Measurements from ENCODE around the gene PTPRG. TPM values are rescaled to one million over a fixed set of nuclear protein-coding genes. Genes with fewer than 3 reads are reported as not detected.

The PTPRG gene
- total RNA-seq, 2 donors from 2014 or later: 76.5 to 108 TPM

DNA sequence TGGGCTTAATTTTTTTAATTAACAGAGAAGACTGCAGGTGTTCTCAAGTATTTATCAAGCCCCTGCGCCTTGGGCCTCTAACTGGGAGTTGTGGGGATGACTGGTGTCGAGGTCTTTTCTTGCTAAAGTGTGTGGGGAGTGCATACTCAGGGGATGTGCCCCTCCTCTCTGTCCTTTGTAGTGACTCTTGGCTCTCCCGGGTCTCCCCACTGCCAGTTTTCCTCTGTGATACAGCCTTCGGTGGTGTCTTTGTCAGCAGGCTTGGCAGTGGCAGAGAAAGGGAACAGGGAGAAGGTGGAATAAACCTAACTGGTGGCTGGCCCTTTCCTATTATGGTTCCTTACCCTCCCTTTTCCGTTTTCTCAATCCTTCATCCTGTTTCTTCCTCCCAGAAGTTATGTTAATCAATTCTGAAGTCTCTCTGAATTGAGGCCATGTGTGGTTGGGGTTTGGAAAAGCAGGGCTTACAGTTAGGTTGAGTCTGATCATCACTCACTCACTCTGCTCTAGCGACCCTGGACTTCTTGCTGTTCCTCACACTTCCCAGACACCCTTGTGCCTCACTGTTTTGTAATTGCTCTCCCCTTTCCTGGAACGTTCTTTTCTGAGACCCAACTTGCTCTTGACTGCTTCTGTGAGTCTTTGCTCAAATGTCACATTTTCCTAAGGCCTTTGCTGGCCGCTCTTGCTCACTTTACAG is 158.1 kb downstream of the PTPRG start:
- Histone ChIP-seq H3K27ac (ENCODE audit: low read depth, low read length) (no peak overlapping the region), H3K9me3 (ENCODE audit: control insufficient read depth, low read length) (peaks cover 5% of the 10 kb centered on the region), H3K36me3 (ENCODE audit: control insufficient read depth, insufficient read depth, low read length) (no peaks in the 10 kb centered on the region), H3K9ac (ENCODE audit: extremely low read depth, low read length, poor library complexity, severe bottlenecking) (no peak overlapping the region), H3K27me3 (ENCODE audit: control insufficient read depth, insufficient read depth, low read length, poor library complexity, severe bottlenecking) (no peaks in the 10 kb centered on the region), H3K4me3 (ENCODE audit: low read length) (no peak overlapping the region), H3K4me1 (ENCODE audit: control insufficient read depth, insufficient read depth, low read length) (peaks cover 6% of the 10 kb centered on the region)
- Mint-ChIP-seq H3K27ac (peak overlapping the region; percentile 1), H3K27me3 (ENCODE audit: insufficient read depth) (no peaks in the 10 kb centered on the region), H3K4me1 (peaks cover 21% of the 10 kb centered on the region), H3K9me3 (peaks cover 4% of the 10 kb centered on the region), H3K4me3 (no peak overlapping the region), H3K36me3 (ENCODE audit: low read depth) (no peaks in the 10 kb centered on the region)
- TF ChIP-seq, protein P1, sequence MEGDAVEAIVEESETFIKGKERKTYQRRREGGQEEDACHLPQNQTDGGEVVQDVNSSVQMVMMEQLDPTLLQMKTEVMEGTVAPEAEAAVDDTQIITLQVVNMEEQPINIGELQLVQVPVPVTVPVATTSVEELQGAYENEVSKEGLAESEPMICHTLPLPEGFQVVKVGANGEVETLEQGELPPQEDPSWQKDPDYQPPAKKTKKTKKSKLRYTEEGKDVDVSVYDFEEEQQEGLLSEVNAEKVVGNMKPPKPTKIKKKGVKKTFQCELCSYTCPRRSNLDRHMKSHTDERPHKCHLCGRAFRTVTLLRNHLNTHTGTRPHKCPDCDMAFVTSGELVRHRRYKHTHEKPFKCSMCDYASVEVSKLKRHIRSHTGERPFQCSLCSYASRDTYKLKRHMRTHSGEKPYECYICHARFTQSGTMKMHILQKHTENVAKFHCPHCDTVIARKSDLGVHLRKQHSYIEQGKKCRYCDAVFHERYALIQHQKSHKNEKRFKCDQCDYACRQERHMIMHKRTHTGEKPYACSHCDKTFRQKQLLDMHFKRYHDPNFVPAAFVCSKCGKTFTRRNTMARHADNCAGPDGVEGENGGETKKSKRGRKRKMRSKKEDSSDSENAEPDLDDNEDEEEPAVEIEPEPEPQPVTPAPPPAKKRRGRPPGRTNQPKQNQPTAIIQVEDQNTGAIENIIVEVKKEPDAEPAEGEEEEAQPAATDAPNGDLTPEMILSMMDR (conservative IDR thresholded peaks at IDR 0.05): no peak
- DNase-seq: peak; percentile 59
- 72 to 76% methylated on average over 5 to 8 of the region's 8 CpGs for WGBS, 2 experiments (ENCODE audit: insufficient coverage in 1 of 2, insufficient read length in 1 of 2)

DNA sequence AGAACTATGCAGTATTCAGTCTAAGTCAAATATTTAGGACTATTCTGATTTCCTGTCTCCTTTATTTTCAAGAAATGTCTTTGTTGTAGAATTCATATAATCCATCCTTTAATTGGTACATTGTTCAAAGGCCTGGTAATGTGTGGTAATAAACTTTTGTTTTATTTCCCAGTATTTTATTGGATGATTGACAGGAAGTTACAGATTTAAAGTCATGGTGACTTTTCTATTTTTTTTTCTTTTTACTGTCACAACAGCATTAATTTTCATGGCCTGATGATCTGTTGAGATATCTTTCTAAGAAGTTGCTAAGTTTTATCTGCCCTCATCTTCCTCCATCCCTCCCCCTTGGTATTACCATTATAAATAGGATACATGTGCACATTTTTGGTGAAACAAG is 161.7 kb downstream of the PTPRG start:
- no peaks in the 10 kb centered on the region for H3K27me3 Mint-ChIP-seq (ENCODE audit: insufficient read depth)
- peaks cover 4% of the 10 kb centered on the region for H3K9me3 Mint-ChIP-seq
- TF ChIP-seq, protein P1 (conservative IDR thresholded peaks at IDR 0.05): no peak
- Histone ChIP-seq H3K4me1 (ENCODE audit: control insufficient read depth, insufficient read depth, low read length) (peaks cover 10% of the 10 kb centered on the region), H3K36me3 (ENCODE audit: control insufficient read depth, insufficient read depth, low read length) (no peaks in the 10 kb centered on the region), H3K27me3 (ENCODE audit: control insufficient read depth, insufficient read depth, low read length, poor library complexity, severe bottlenecking) (no peaks in the 10 kb centered on the region), H3K27ac (ENCODE audit: low read depth, low read length) (no peak overlapping the region), H3K9me3 (ENCODE audit: control insufficient read depth, low read length) (peaks cover 5% of the 10 kb centered on the region), H3K4me3 (ENCODE audit: low read length) (no peak overlapping the region), H3K9ac (ENCODE audit: extremely low read depth, low read length, poor library complexity, severe bottlenecking) (no peak overlapping the region)
- H3K4me1 Mint-ChIP-seq: peaks cover 37% of the 10 kb centered on the region
- no peak overlapping the region for H3K27ac Mint-ChIP-seq
- DNase-seq: no peak
- no peak overlapping the region for H3K4me3 Mint-ChIP-seq
- H3K36me3 Mint-ChIP-seq (ENCODE audit: low read depth): no peaks in the 10 kb centered on the region

DNA sequence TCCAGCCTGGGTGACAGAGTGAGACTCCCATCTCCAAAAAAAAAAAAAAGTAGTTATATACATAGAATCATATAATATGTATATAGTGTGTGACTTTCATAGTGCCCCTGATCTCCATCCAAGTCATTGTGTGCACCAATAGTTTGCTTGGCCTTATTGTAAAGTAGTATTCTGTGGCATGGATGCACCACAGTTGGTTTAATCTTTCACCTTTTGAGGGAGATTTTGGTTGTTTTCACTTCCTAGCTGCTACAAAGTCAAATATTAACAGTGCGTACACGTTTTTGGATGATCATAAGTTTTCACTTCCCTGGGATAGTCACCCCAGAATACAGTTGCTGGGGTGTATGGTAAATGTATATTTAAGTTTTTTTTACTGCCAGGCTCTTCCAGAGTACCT is 162.8 kb downstream of the PTPRG start:
- no peaks in the 10 kb centered on the region for H3K27me3 ChIP-seq (ENCODE audit: control insufficient read depth, insufficient read depth, low read length, poor library complexity, severe bottlenecking)
- peaks cover 34% of the 10 kb centered on the region for H3K4me1 Mint-ChIP-seq
- H3K4me3 ChIP-seq (ENCODE audit: low read length): no peak overlapping the region
- H3K4me1 ChIP-seq (ENCODE audit: control insufficient read depth, insufficient read depth, low read length): peaks cover 5% of the 10 kb centered on the region
- H3K9me3 Mint-ChIP-seq: peaks cover 4% of the 10 kb centered on the region
- no peak overlapping the region for H3K27ac ChIP-seq (ENCODE audit: low read depth, low read length)
- peaks cover 5% of the 10 kb centered on the region for H3K9me3 ChIP-seq (ENCODE audit: control insufficient read depth, low read length)
- H3K27ac Mint-ChIP-seq: no peak overlapping the region
- no peaks in the 10 kb centered on the region for H3K36me3 ChIP-seq (ENCODE audit: control insufficient read depth, insufficient read depth, low read length)
- WGBS, 2 experiments (ENCODE audit: insufficient coverage in 1 of 2, insufficient read length in 1 of 2): 86% methylated on average over 2 of the region's 2 CpGs; no CpG with 5 or more reads in 1 of the 2 experiments
- H3K9ac ChIP-seq (ENCODE audit: extremely low read depth, low read length, poor library complexity, severe bottlenecking): no peak overlapping the region
- no peak overlapping the region for H3K4me3 Mint-ChIP-seq
- no peaks in the 10 kb centered on the region for H3K27me3 Mint-ChIP-seq (ENCODE audit: insufficient read depth)
- TF ChIP-seq, protein P1 (conservative IDR thresholded peaks at IDR 0.05): no peak
- DNase-seq: no peak
- no peaks in the 10 kb centered on the region for H3K36me3 Mint-ChIP-seq (ENCODE audit: low read depth)
